Measurements from ENCODE around the gene ANKS3.

Gene ANKS3

GRCh38 chr16:4654011-4654963 is 79.8 kb downstream of the ANKS3 start:
- Histone ChIP-seq H3K27ac (ENCODE audit: low read depth, low read length) (no peak overlapping the region), H3K79me2 (ENCODE audit: insufficient read depth, low read length) (peaks cover 4% of the 10 kb centered on the region; the same call in 1 of the 2 replicates), H3K9me3 (ENCODE audit: insufficient read depth, low read length) (no peaks in the 10 kb centered on the region), H3K36me3 (ENCODE audit: low read length) (no peaks in the 10 kb centered on the region), H3K9me2 (replicated peaks; ENCODE audit: insufficient read depth, low read length) (no peaks in the 10 kb centered on the region), H3K4me2 (ENCODE audit: low read depth, low read length, poor library complexity, severe bottlenecking) (no peak overlapping the region), H3K27me3 (ENCODE audit: low read length) (no peaks in the 10 kb centered on the region), H4K20me1 (ENCODE audit: low read depth, low read length) (no peaks in the 10 kb centered on the region), H3K4me3 (ENCODE audit: insufficient read depth, low read length, poor library complexity, severe bottlenecking) (no peak overlapping the region), H2AFZ (ENCODE audit: low read depth, low read length, severe bottlenecking) (no peak overlapping the region), H3K9ac (ENCODE audit: low read length) (no peak overlapping the region), H3F3A (ENCODE audit: insufficient read depth) (no peaks in the 10 kb centered on the region)
- TF ChIP-seq, protein P1, sequence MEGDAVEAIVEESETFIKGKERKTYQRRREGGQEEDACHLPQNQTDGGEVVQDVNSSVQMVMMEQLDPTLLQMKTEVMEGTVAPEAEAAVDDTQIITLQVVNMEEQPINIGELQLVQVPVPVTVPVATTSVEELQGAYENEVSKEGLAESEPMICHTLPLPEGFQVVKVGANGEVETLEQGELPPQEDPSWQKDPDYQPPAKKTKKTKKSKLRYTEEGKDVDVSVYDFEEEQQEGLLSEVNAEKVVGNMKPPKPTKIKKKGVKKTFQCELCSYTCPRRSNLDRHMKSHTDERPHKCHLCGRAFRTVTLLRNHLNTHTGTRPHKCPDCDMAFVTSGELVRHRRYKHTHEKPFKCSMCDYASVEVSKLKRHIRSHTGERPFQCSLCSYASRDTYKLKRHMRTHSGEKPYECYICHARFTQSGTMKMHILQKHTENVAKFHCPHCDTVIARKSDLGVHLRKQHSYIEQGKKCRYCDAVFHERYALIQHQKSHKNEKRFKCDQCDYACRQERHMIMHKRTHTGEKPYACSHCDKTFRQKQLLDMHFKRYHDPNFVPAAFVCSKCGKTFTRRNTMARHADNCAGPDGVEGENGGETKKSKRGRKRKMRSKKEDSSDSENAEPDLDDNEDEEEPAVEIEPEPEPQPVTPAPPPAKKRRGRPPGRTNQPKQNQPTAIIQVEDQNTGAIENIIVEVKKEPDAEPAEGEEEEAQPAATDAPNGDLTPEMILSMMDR (IDR thresholded peaks at IDR 0.05; ENCODE audit: insufficient read depth, low read length, poor library complexity, severe bottlenecking): no peak
- TF ChIP-seq EZH2phosphoT487 (conservative IDR thresholded peaks at IDR 0.05; ENCODE audit: low read length): no peak

- H2AFZ ChIP-seq (ENCODE audit: low read depth, low read length, severe bottlenecking): no peak overlapping the region
- no peak for TF ChIP-seq EZH2phosphoT487 (conservative IDR thresholded peaks at IDR 0.05; ENCODE audit: low read length)
- H3K79me2 ChIP-seq (ENCODE audit: insufficient read depth, low read length): peaks cover 4% of the 10 kb centered on the region; the same call in 1 of the 2 replicates
- H3K9ac ChIP-seq (ENCODE audit: low read length): no peak overlapping the region
- no peak overlapping the region for H3K27ac ChIP-seq (ENCODE audit: low read depth, low read length)
- H3K36me3 ChIP-seq (ENCODE audit: low read length): no peaks in the 10 kb centered on the region
- no peaks in the 10 kb centered on the region for H3K27me3 ChIP-seq (ENCODE audit: low read length)
- H4K20me1 ChIP-seq (ENCODE audit: low read depth, low read length): no peaks in the 10 kb centered on the region
- H3K9me2 ChIP-seq (replicated peaks; ENCODE audit: insufficient read depth, low read length): no peaks in the 10 kb centered on the region
- no peaks in the 10 kb centered on the region for H3F3A ChIP-seq (ENCODE audit: insufficient read depth)
- H3K4me2 ChIP-seq (ENCODE audit: low read depth, low read length, poor library complexity, severe bottlenecking): no peak overlapping the region
- H3K4me3 ChIP-seq (ENCODE audit: insufficient read depth, low read length, poor library complexity, severe bottlenecking): no peak overlapping the region
- H3K9me3 ChIP-seq (ENCODE audit: insufficient read depth, low read length): no peaks in the 10 kb centered on the region
These were observed 81.5 kb downstream of the ANKS3 start for GRCh38 chr16:4652561-4652960.

GRCh38 chr16:4651827-4652226 is 82.2 kb downstream of the ANKS3 start:
- no peaks in the 10 kb centered on the region for H3K27me3 ChIP-seq (ENCODE audit: low read length)
- no peak for TF ChIP-seq EZH2phosphoT487 (conservative IDR thresholded peaks at IDR 0.05; ENCODE audit: low read length)
- TF ChIP-seq, protein P1 (IDR thresholded peaks at IDR 0.05; ENCODE audit: insufficient read depth, low read length, poor library complexity, severe bottlenecking): no peak
- no peak overlapping the region for H3K9ac ChIP-seq (ENCODE audit: low read length)
- no peaks in the 10 kb centered on the region for H3K9me2 ChIP-seq (replicated peaks; ENCODE audit: insufficient read depth, low read length)
- no peak overlapping the region for H2AFZ ChIP-seq (ENCODE audit: low read depth, low read length, severe bottlenecking)
- H3K79me2 ChIP-seq (ENCODE audit: insufficient read depth, low read length): peaks cover 4% of the 10 kb centered on the region; the same call in 1 of the 2 replicates
- H3K9me3 ChIP-seq (ENCODE audit: insufficient read depth, low read length): no peaks in the 10 kb centered on the region
- H3K4me3 ChIP-seq (ENCODE audit: insufficient read depth, low read length, poor library complexity, severe bottlenecking): no peak overlapping the region
- H4K20me1 ChIP-seq (ENCODE audit: low read depth, low read length): no peaks in the 10 kb centered on the region
- H3K36me3 ChIP-seq (ENCODE audit: low read length): no peaks in the 10 kb centered on the region
- H3F3A ChIP-seq (ENCODE audit: insufficient read depth): no peaks in the 10 kb centered on the region
- no peak overlapping the region for H3K27ac ChIP-seq (ENCODE audit: low read depth, low read length)
- H3K4me2 ChIP-seq (ENCODE audit: low read depth, low read length, poor library complexity, severe bottlenecking): no peak overlapping the region

Measured in SU-DHL-6 (cell line).